GM12891 (cell line): ENCODE results near the gene RGL3.

Experiments
- DNase-seq: peaks from one replicate; pipeline ENCODE4 v3.0.0; 2011; ENCODE audit warnings: low spot score; ENCODE audit not compliant: insufficient read length
- FAIRE-seq: peaks from 2 replicates; lab custom pipeline; 2011; peaks lifted over from hg19 to GRCh38; lab: Jason Lieb, UNC
- PAX5 ChIP-seq: IDR thresholded peaks from 2 replicates; pipeline ENCODE4 v1.6.1; 2011; ENCODE audit warnings: low read length, moderate library complexity, mild to moderate bottlenecking; ENCODE audit not compliant: insufficient read depth, severe bottlenecking
- POLR2A ChIP-seq: IDR thresholded peaks from 2 replicates; pipeline ENCODE4 v1.6.1; 2011; ENCODE audit warnings: low read depth, low read length, control low read depth
- POLR2AphosphoS5 ChIP-seq: IDR thresholded peaks from 2 replicates; pipeline ENCODE4 v1.6.1; 2011; ENCODE audit warnings: low read depth, low read length, control low read depth
- POU2F2 ChIP-seq: IDR thresholded peaks from 2 replicates; pipeline ENCODE4 v1.6.1; 2011; ENCODE audit warnings: low read depth, mild to moderate bottlenecking, control low read depth, low read length, moderate library complexity
- SPI1 ChIP-seq: IDR thresholded peaks from 2 replicates; pipeline ENCODE4 v1.6.1; 2011; ENCODE audit warnings: low read depth, low read length, control low read depth
- TAF1 ChIP-seq: IDR thresholded peaks from 2 replicates; pipeline ENCODE4 v1.6.1; 2011; ENCODE audit warnings: low read depth, low read length, control low read depth

The RGL3 gene

GRCh38 chr19:11448923-11449554 lies 29.9 kb upstream of the RGL3 start:
- DNase-seq = no peak
- FAIRE-seq = no peak
- TF ChIP-seq POLR2A = no peak
- TF ChIP-seq SPI1 = no peak
- TF ChIP-seq POLR2AphosphoS5 = no peak
- TF ChIP-seq TAF1 = no peak
- TF ChIP-seq PAX5 = no peak
- TF ChIP-seq POU2F2 = no peak

DNA sequence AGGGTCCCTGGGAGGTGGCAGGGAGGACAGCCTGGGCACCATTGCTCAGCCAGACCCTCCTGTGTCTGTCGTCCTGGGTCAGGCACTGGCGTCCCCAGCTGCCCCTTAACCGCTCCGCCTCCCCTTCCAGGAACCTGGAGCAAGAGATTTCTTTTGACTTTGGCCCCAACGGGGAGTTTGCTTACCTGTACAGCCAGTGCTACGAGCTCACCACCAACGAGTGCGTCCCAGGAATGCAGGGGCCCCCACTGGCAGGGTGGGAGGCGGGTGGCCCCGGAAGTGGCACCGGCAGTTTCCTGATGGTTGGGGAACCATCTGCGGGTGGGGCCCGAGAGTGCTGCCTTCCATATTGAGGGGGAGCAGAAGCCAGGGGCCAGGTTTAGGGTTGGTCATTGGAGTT lies 29.3 kb upstream of the RGL3 start:
- FAIRE-seq (no peak), DNase-seq (no peak)
- TF ChIP-seq PAX5 (no peak), SPI1 (no peak), POU2F2 (no peak), POLR2A (no peak)

DNA sequence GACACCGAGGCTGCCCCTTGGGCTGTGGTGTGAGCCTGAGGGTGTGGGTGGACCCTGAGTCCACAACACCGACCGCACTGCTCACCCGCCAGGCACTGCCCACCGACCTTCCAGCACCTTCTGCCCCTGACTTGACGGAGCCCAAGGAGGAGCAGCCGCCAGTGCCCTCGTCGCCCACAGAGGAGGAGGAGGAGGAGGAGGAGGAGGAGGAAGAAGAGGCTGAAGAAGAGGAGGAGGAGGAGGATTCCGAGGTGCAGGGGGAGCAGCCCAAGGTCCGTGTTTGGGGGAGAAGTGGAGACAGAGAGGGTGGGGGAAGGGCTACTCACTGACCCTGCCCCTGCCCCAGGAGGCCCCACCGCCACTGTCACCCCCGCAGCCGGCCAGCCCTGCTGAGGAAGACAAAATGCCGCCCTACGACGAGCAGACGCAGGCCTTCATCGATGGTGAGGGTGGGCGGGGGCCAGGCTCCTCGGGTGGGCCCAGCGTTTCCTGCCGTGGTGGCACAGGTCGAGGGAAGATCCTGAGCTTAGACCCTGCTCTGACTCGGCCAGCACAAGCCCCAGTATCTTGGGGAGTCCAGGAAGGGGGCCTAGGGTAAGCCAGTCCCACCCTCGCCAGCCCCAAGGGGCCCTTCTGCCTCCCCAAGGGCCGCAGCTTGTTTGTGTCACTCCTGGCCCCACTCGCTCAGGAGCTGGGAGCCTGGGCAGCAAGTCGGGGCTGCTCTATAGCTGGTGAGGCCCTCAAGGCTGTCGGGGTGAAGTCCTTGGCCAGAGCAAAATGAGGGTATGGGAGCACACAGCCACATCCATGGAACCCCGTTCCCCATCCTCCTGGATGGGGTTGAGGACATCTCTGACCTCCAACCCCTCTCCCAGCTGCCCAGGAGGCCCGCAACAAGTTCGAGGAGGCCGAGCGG lies 28.5 kb upstream of the RGL3 start:
- FAIRE-seq (no peak), DNase-seq (peak; percentile 17)
- TF ChIP-seq TAF1 (no peak), POLR2A (no peak), SPI1 (no peak), POLR2AphosphoS5 (no peak), PAX5 (no peak), POU2F2 (no peak)

DNA sequence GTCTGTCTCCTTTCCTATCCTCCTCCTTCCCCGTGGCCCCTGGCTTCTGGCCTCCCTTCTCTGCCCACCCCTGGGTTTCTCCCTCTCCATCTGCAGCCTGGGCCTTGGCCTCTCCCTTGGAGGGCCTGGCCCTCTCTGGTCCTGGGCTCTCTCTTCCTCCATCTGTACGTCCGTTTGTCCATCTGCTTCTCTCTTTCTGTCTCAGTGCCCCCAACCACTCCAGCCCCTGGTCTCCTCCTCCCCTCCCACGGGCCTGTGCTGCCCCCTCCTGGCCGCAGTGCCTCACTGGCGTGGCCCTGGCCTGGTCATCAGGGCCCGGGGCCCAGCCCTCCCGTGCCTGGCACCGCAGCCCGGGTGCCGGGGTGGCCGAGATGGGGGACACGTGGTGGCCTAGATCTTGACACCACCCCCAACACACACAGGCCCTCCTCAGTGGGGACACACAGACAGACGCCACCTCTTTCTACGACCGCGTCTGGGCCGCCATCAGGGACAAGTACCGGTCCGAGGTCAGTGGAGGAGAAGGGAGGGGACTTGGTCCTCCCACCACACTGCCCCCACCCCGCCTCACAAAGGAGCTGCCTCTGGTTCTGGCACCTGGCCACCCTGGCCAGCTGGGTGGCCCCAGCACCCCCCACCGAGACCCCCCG lies 27.7 kb upstream of the RGL3 start:
- DNase-seq = peak; percentile 85
- FAIRE-seq = peak; percentile 58
- TF ChIP-seq TAF1 = no peak
- TF ChIP-seq SPI1 = no peak
- no peak for TF ChIP-seq POLR2AphosphoS5
- no peak for TF ChIP-seq PAX5
- no peak for TF ChIP-seq POU2F2
- TF ChIP-seq POLR2A = no peak

DNA sequence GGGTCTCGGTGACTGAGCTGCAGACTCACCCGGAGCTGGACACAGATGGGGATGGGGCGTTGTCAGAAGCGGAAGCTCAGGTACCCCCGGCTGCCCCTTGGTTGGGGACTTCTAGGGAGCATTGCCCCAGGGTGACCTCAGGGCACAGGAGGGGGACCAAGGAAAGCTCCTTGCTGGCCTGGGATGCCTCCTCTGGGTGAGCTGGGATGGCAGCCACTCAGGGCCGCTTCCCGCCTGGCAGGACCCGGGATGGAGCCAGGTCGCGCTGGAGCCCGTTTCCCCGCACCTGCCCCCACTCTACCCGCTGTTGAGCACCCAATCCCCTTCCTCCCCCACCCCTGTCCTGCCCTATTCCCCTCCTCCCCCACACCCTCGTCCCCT lies 27.1 kb upstream of the RGL3 start:
- FAIRE-seq = no peak
- TF ChIP-seq SPI1 (no peak), TAF1 (no peak), POU2F2 (no peak), POLR2A (no peak), PAX5 (no peak), POLR2AphosphoS5 (no peak)

DNA sequence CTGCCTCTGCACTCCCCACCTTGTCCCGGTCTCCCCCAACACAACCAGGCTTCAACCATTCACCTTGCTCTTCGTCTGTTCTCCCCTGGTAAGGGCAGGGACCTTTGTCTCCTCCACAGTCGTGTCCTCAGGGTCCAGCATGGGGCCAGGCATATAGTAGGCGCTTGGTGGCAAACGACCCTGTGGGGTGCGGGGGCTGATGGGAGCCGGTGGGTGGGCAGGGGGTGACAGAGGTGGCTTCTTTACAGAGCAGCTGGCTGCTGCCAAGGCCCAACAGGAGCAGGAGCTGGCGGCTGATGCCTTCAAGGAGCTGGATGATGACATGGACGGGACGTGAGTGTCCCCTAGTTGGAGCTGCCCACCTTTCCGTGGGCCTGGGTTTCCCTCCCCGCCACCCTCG lies 26.0 kb upstream of the RGL3 start:
- no peak for FAIRE-seq
- TF ChIP-seq POU2F2 (no peak), TAF1 (no peak), POLR2AphosphoS5 (no peak)
- DNase-seq = no peak

More for the DNA sequence above, 27.1 kb upstream of the RGL3 start:
- DNase-seq = no peak

DNA sequence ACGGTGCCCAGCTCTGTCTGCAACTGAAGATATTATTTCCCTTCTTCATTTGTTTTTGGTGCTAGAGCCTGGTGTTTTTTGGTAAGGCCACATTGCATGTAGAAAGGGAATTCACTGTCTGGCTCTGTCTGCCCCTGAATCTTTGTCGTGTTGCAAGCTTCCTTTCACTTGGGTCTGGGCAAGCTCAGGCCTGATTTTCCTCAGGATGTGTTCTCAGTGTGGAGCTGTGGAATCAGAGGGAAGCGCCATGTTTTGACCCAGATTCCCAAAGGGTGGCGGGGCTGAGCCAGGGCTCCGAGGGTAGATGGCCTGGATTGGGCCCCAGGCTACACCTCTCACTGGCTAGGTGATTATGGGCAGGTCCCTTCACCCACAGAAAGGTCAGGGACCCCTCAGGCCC lies 24.9 kb upstream of the RGL3 start:
- DNase-seq (no peak), FAIRE-seq (no peak)
- TF ChIP-seq PAX5 = no peak
- no peak for TF ChIP-seq TAF1
- no peak for TF ChIP-seq POLR2AphosphoS5
- TF ChIP-seq SPI1 = no peak
- TF ChIP-seq POU2F2 = no peak
- TF ChIP-seq POLR2A = no peak

DNA sequence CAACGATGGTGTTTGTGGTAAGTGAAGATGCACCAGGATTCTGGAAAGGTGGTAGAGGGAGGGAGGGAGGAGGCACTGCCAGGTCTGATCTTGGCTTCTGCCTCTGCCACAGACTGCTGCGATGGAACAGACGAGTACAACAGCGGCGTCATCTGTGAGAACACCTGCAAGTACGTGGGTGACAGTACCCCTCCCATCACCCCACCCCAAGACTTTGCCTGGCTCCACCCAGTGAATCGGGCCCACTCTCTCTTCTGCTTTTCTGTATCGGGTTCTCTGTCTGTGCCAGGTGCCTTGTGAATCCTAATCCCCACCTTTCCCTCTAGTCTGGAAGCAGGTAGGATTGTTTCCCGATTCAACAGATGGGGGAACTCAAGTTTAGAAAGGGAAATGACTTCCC lies 18.8 kb upstream of the RGL3 start:
- FAIRE-seq (no peak), DNase-seq (no peak)
- TF ChIP-seq PAX5 = no peak
- peak; percentile 72 for TF ChIP-seq SPI1
- no peak for TF ChIP-seq TAF1

- no peak for TF ChIP-seq PAX5
- FAIRE-seq = no peak
- no peak for DNase-seq
Observed at GRCh38 chr19:11435833-11436313, 16.8 kb upstream of the RGL3 start.
